Uterus (tissue), 4 donors: ENCODE results near the gene KLRC3. TPM values are rescaled to one million over a fixed set of nuclear protein-coding genes. Genes with fewer than 3 reads are reported as not detected.

ENCODE experiments used
- DNase-seq, 2 donors: peaks; one replicate each; pipeline ENCODE4 v3.0.0-alpha.2; 2019 to 2020
- H3K27ac ChIP-seq, 2 donors: fragments of 200-600 bp; sonication (generic); 1 replicate in 1 of 2; 2 replicates in 1 of 2; pipeline ENCODE4 v1.5.1; 2016 to 2018
- H3K27me3 ChIP-seq, 2 donors: fragments of 200-600 bp; sonication (generic); one replicate each; pipeline ENCODE4 v1.5.1; 2018 to 2019; ENCODE audit warnings: control low read depth in 1 of 2
- H3K36me3 ChIP-seq, 2 donors: fragments of 200-600 bp; sonication (generic); one replicate each; pipeline ENCODE4 v1.5.1; 2019; ENCODE audit warnings: control low read depth in 1 of 2
- H3K4me1 ChIP-seq, 2 donors: fragments of 200-600 bp; sonication (generic); one replicate each; pipeline ENCODE4 v1.5.1; 2018 to 2019; ENCODE audit warnings: control low read depth in 1 of 2
- H3K4me3 ChIP-seq, 2 donors: fragments of 200-600 bp; sonication (generic); 1 replicate in 1 of 2; 2 replicates in 1 of 2; pipeline ENCODE4 v1.5.1; 2018 to 2019; ENCODE audit warnings: mild to moderate bottlenecking in 1 of 2
- H3K9me3 ChIP-seq, 2 donors: fragments of 200-600 bp; sonication (generic); one replicate each; pipeline ENCODE4 v1.5.1; 2019; ENCODE audit warnings: control low read depth in 1 of 2
- POLR2A ChIP-seq, 2 donors: fragments of 450-650 bp; IDR thresholded peaks; one replicate each; pipeline ENCODE4 v1.6.1; 2016; ENCODE audit warnings: antibody characterized with exemption in 2 of 2, mild to moderate bottlenecking in 1 of 2, moderate library complexity in 1 of 2
- intact Hi-C: fragments of 100-400 bp; cut with DNase I; formaldehyde crosslinking; loops from one replicate; pipeline ENCODE4 v1.15.1; 2023; ENCODE audit warnings: low total_unique reads
- total RNA-seq, 4 donors: library from RNA; depleted of rRNA in 3 of 4; stranded (reverse); fragments of >200 nt in 3 of 4; gene quantifications; one replicate each; pipeline versions ENCODE4 v1.1.0 to v1.2.4, GENCODE V29; 2014 to 2023
- TF ChIP-seq, protein P1 (sequence below), 4 experiments: fragments of 200-600 bp in 2 of 4; fragments of 450-650 bp in 2 of 4; sonication (generic) in 2 of 4; IDR thresholded peaks; one replicate each; pipeline ENCODE4 v1.5.1; 2016 to 2019; ENCODE audit warnings: antibody characterized with exemption in 4 of 4, mild to moderate bottlenecking in 2 of 4, moderate library complexity in 1 of 4
- donor health status: DM: yes; HTN: yes; CAD: no.

The KLRC3 gene
- total RNA-seq, 4 donors from 2014 or later = 1.8 TPM; not detected in 3

DNA sequence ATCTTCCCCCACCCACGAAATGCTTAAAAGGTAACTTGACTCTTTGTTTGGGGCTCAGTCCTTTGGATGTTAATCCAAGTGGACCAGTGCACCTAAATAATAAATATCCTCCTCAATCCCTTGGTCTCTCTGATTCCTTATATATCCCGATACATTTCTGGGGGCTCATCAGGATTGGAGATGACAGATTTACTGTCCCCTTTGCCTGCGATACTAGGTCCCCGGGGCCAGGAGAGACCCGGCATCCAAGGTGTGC is 56.8 kb downstream of the KLRC3 start:
- intact Hi-C loops = loop anchor here (10.0 kb wide), 1 partner anchor 149 kb away; the partner anchor contains the start of gene GABARAPL1
- no peaks in the 10 kb centered on the region for H3K9me3 ChIP-seq
- H3K27me3 ChIP-seq = no peaks in the 10 kb centered on the region
- H3K36me3 ChIP-seq = no peaks in the 10 kb centered on the region
- TF ChIP-seq POLR2A (IDR thresholded peaks at IDR 0.05) = no peak
- TF ChIP-seq, protein P1, sequence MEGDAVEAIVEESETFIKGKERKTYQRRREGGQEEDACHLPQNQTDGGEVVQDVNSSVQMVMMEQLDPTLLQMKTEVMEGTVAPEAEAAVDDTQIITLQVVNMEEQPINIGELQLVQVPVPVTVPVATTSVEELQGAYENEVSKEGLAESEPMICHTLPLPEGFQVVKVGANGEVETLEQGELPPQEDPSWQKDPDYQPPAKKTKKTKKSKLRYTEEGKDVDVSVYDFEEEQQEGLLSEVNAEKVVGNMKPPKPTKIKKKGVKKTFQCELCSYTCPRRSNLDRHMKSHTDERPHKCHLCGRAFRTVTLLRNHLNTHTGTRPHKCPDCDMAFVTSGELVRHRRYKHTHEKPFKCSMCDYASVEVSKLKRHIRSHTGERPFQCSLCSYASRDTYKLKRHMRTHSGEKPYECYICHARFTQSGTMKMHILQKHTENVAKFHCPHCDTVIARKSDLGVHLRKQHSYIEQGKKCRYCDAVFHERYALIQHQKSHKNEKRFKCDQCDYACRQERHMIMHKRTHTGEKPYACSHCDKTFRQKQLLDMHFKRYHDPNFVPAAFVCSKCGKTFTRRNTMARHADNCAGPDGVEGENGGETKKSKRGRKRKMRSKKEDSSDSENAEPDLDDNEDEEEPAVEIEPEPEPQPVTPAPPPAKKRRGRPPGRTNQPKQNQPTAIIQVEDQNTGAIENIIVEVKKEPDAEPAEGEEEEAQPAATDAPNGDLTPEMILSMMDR (IDR thresholded peaks at IDR 0.05) = no peak
- peaks cover 0 to 8% of the 10 kb centered on the region in 2 donors for H3K4me1 ChIP-seq
- H3K27ac ChIP-seq = peak overlapping the region; percentile 94 to 98
- peak overlapping the region; percentile 39 to 58 for H3K4me3 ChIP-seq
- DNase-seq = no peak

DNA sequence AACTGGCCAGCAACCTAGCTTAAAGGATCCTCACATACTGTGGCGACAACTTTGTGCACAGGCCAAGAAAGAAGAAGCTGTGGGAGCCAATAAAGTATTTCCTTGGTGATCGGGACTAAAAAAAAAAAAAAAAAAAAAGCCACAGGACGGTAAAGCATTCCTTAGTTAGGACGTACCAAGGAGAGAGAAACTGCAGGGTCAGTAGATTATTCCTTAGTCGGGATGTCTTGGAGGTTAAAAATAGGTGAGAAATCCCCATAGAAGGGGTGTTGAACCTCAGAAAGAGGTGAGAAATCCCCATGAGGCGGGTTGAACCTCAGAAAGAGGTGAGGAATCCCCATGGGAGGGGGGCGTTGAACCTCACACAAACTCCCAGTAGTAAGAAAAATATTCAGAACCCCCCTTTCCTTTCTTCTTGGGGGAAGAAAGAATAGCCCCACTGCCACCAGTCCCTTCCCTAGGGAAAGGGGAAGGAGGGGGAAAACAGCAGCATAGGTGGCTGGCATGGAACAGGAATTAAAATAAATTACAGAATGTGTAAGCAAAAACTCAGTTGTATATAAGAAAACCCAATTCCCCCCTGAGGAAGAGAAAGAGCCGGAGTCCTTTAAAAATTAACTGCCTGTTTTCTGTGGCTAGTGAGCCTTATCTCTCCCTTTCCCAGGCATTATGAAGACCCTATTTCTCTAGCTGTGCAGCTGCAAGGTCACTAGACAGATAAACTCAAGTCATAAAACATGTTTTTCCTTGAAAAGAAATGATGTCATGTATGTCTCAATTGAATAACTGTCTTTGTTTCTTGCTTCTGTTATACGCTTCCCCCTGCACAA is 57.4 kb downstream of the KLRC3 start:
- peak overlapping the region; percentile 39 to 58 for H3K4me3 ChIP-seq
- TF ChIP-seq, protein P1 (IDR thresholded peaks at IDR 0.05) = no peak
- no peak for TF ChIP-seq POLR2A (IDR thresholded peaks at IDR 0.05)
- intact Hi-C loops = loop anchor here (10.0 kb wide), 1 partner anchor 148 kb away; the partner anchor contains the start of gene GABARAPL1

DNA sequence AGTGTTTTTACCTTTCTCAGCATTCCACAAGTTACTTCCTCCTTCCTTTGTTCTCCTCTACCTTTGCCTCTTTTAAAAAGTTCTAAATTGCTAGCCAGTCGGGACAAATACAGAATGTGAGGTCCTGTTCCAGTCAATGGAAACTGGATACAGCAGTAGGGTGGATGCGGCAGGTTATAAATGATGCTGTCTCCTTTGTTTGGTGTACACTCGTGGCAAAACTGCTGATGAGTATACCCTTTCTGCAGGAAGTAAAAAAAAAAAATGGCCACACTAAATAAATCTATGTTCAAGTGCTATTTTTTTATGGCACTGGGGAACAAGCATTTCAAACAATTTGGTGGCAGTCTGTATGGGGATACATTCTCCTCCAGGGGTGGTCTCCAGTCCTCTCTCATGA is 58.1 kb downstream of the KLRC3 start:
- no peaks in the 10 kb centered on the region for H3K9me3 ChIP-seq
- TF ChIP-seq POLR2A (IDR thresholded peaks at IDR 0.05) = no peak
- TF ChIP-seq, protein P1 (IDR thresholded peaks at IDR 0.05) = no peak
- H3K27me3 ChIP-seq = no peaks in the 10 kb centered on the region
- no peak for DNase-seq
- H3K27ac ChIP-seq = peak overlapping the region; percentile 94 to 98
- intact Hi-C loops = loop anchor here (10.0 kb wide), 1 partner anchor 148 kb away; the partner anchor contains the start of gene GABARAPL1
- no peaks in the 10 kb centered on the region for H3K36me3 ChIP-seq
- peaks cover 0 to 8% of the 10 kb centered on the region in 2 donors for H3K4me1 ChIP-seq
- H3K4me3 ChIP-seq = no peak overlapping the region

More for the DNA sequence above, 57.4 kb downstream of the KLRC3 start:
- Histone ChIP-seq H3K4me1 (peaks cover 0 to 8% of the 10 kb centered on the region in 2 donors), H3K36me3 (no peaks in the 10 kb centered on the region), H3K27me3 (no peaks in the 10 kb centered on the region), H3K27ac (peak overlapping the region; percentile 94 to 98), H3K9me3 (no peaks in the 10 kb centered on the region)
- DNase-seq = no peak

Other genes with a start within 250 kb of the KLRC3 start
- gene OLR1, start 248.5 kb downstream of the KLRC3 start, total RNA-seq = under 1 TPM in 1 of 4 donors, not detected in 3; 0.41 TPM
- not detected for gene TMEM52B, start 241.6 kb downstream of the KLRC3 start, total RNA-seq
- 100 to 1,000 TPM in 1 of 4 donors, 10 to 100 TPM in 3; 42.9 to 216 (median 62.7) TPM for gene GABARAPL1, start 207.7 kb downstream of the KLRC3 start, total RNA-seq
- gene KLRD1, start 112.7 kb downstream of the KLRC3 start, total RNA-seq = 1 to 10 TPM in 2 of 4 donors, under 1 TPM in 2; under 0.01 to 4.1 (median 2.1) TPM
- 1 to 10 TPM in 1 of 4 donors, under 1 TPM in 2, not detected in 1; 0.76 to 2.9 (median 0.76) TPM for gene KLRK1, start 30.6 kb downstream of the KLRC3 start, total RNA-seq
- gene KLRC4, start 10.8 kb downstream of the KLRC3 start, total RNA-seq = 1 to 10 TPM in 1 of 4 donors, under 1 TPM in 1, not detected in 2; 0.85 to 1.8 TPM
- gene KLRC2, start 15.4 kb upstream of the KLRC3 start, total RNA-seq = 1 to 10 TPM in 1 of 4 donors, not detected in 3; 2.2 TPM
- gene KLRC1, start 32.8 kb upstream of the KLRC3 start, total RNA-seq = 1 to 10 TPM in 2 of 4 donors, not detected in 2; 1.2 to 1.7 TPM
- 1 to 10 TPM in 2 of 4 donors, under 1 TPM in 2; 0.29 to 1.6 (median 0.80) TPM for gene EIF2S3B, start 85.3 kb upstream of the KLRC3 start, total RNA-seq
- gene MAGOHB, start 193.0 kb upstream of the KLRC3 start, total RNA-seq = 10 to 100 TPM; 21.0 to 55.3 (median 24.1) TPM